ENCODE results near the gene ULBP1. TPM values are rescaled to one million over a fixed set of nuclear protein-coding genes. Genes with fewer than 3 reads are reported as not detected.

ULBP1 gene
- total RNA-seq, 2 experiments from 2014 or later, result 2.5 to 2.7 TPM

DNA sequence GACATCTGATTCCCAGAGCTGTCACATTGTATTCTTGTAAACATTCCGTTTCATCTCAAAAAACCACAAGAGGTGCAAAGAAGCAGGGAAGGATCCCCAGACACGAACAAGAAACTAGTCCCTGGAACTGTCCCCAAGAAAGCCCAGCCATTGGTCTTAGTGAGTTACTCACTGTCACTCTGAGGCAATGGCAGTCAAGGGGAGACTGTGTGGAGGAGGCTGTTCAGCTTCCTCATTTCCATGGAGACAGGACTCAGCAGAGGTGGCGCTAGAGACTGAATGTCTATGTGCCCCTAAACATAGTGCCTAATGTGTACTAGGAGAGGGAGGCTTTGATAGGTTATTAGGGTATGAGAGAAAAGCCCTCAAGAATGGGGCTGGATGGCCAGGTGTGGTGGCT lies 11.1 kb downstream of the ULBP1 start:
- CTCF ChIA-PET, result no interaction called here
- no peak overlapping the region for H3K27ac Mint-ChIP-seq
- DNase-seq (no peak), ATAC-seq (peak; percentile 56)
- peaks cover 7% of the 10 kb centered on the region for H3K4me1 Mint-ChIP-seq (ENCODE audit: low read depth)
- H3K4me3 Mint-ChIP-seq, result no peak overlapping the region
- no peaks in the 10 kb centered on the region for H3K9me3 Mint-ChIP-seq
- H3K36me3 Mint-ChIP-seq (ENCODE audit: low read depth), result peaks cover 6% of the 10 kb centered on the region
- H3K27me3 Mint-ChIP-seq, result peaks cover 62% of the 10 kb centered on the region
- POLR2A ChIA-PET, result no interaction called here
- TF ChIP-seq, protein P1, sequence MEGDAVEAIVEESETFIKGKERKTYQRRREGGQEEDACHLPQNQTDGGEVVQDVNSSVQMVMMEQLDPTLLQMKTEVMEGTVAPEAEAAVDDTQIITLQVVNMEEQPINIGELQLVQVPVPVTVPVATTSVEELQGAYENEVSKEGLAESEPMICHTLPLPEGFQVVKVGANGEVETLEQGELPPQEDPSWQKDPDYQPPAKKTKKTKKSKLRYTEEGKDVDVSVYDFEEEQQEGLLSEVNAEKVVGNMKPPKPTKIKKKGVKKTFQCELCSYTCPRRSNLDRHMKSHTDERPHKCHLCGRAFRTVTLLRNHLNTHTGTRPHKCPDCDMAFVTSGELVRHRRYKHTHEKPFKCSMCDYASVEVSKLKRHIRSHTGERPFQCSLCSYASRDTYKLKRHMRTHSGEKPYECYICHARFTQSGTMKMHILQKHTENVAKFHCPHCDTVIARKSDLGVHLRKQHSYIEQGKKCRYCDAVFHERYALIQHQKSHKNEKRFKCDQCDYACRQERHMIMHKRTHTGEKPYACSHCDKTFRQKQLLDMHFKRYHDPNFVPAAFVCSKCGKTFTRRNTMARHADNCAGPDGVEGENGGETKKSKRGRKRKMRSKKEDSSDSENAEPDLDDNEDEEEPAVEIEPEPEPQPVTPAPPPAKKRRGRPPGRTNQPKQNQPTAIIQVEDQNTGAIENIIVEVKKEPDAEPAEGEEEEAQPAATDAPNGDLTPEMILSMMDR (IDR thresholded peaks at IDR 0.05), result no peak
- intact Hi-C loops (cut with micrococcal nuclease), result no loop called here

DNA sequence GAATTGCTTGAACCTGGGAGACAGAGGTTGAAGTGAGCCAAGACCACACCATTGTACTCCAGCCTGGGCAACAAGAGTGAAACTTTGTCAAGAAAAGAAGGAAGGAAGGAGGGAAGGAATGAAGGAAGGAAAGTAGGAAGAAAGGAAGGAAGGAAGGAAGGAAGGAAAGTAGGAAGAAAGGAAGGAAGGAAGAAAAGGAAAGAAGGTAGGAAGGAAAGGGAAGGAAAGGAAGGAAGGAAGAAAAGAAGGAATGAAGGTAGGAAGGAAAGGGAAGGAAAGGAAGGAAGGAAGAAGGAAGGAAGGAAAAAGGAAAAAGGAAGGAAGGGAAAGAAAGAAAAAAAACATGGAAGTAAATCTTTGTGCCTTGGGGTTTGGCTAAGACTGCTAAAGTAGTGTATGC lies 11.7 kb downstream of the ULBP1 start:
- DNase-seq (no peak), ATAC-seq (no peak)
- Mint-ChIP-seq H3K4me1 (ENCODE audit: low read depth) (peaks cover 7% of the 10 kb centered on the region), H3K4me3 (no peak overlapping the region), H3K36me3 (ENCODE audit: low read depth) (peaks cover 6% of the 10 kb centered on the region), H3K9me3 (no peaks in the 10 kb centered on the region), H3K27me3 (peaks cover 59% of the 10 kb centered on the region), H3K27ac (no peak overlapping the region)
- TF ChIP-seq, protein P1 (IDR thresholded peaks at IDR 0.05), result no peak
- ChIA-PET POLR2A (no interaction called here), CTCF (no interaction called here)
- intact Hi-C loops (cut with micrococcal nuclease), result no loop called here

- CTCF ChIA-PET, result no interaction called here
- no peaks in the 10 kb centered on the region for H3K9me3 Mint-ChIP-seq
- H3K27me3 Mint-ChIP-seq, result peaks cover 65% of the 10 kb centered on the region
- DNase-seq (no peak), ATAC-seq (no peak)
- H3K4me3 Mint-ChIP-seq, result no peak overlapping the region
- peaks cover 7% of the 10 kb centered on the region for H3K4me1 Mint-ChIP-seq (ENCODE audit: low read depth)
- TF ChIP-seq, protein P1 (IDR thresholded peaks at IDR 0.05), result no peak
- POLR2A ChIA-PET, result no interaction called here
- no peaks in the 10 kb centered on the region for H3K36me3 Mint-ChIP-seq (ENCODE audit: low read depth)
- intact Hi-C loops (cut with micrococcal nuclease), result no loop called here
- H3K27ac Mint-ChIP-seq, result no peak overlapping the region
These were observed 13.5 kb downstream of the ULBP1 start for GRCh38 chr6:149977221-149977620.

- ChIA-PET CTCF (no interaction called here), POLR2A (no interaction called here)
- TF ChIP-seq, protein P1 (IDR thresholded peaks at IDR 0.05), result no peak
- Mint-ChIP-seq H3K36me3 (ENCODE audit: low read depth) (no peaks in the 10 kb centered on the region), H3K27me3 (peaks cover 66% of the 10 kb centered on the region), H3K4me3 (no peak overlapping the region), H3K9me3 (no peaks in the 10 kb centered on the region), H3K4me1 (ENCODE audit: low read depth) (peaks cover 7% of the 10 kb centered on the region), H3K27ac (no peak overlapping the region)
- ATAC-seq, result no peak
- intact Hi-C loops (cut with micrococcal nuclease), result no loop called here
- DNase-seq, result no peak
These were observed 14.9 kb downstream of the ULBP1 start for GRCh38 chr6:149978610-149979009.

DNA sequence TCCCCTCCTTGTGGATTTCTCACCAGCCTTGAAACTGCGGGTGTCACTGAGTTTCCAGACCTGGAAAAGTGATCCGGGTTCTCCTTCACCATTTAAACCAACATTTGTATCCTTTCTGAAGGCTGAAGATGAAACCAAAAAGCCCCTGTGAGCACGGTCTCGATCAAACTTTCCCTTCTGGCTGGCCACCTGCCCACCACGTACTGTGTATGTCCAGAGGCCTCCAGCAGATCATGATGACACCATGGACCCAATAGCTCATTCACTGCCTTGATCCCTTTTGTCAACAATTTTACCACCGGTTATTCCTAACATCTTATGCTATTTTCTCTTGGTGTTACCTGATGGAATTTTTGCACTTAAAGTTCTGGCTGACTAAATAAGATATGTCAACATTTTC lies 15.6 kb downstream of the ULBP1 start:
- TF ChIP-seq, protein P1 (IDR thresholded peaks at IDR 0.05), result no peak
- no peak for DNase-seq
- ATAC-seq, result no peak
- Mint-ChIP-seq H3K27me3 (peaks cover 63% of the 10 kb centered on the region), H3K36me3 (ENCODE audit: low read depth) (no peaks in the 10 kb centered on the region), H3K4me1 (ENCODE audit: low read depth) (peaks cover 6% of the 10 kb centered on the region), H3K9me3 (no peaks in the 10 kb centered on the region), H3K4me3 (no peak overlapping the region), H3K27ac (no peak overlapping the region)
- ChIA-PET CTCF (no interaction called here), POLR2A (no interaction called here)
- intact Hi-C loops (cut with micrococcal nuclease), result no loop called here
